ENCODE data around the gene RUNX1.

Gene RUNX1

GRCh38 chr21:34846601-34847112, 202.4 kb downstream of the RUNX1 start:
- peak overlapping the region; percentile 60 for H2BK12ac ChIP-seq (ENCODE audit: low read length)
- no peak overlapping the region for H3K4me3 ChIP-seq (ENCODE audit: low read depth, low read length)
- H4K8ac ChIP-seq (ENCODE audit: low read depth, low read length), result no peak overlapping the region
- H3K27me3 ChIP-seq (ENCODE audit: insufficient read depth, low read length), result no peaks in the 10 kb centered on the region
- no peaks in the 10 kb centered on the region for H3K79me2 ChIP-seq (ENCODE audit: control insufficient read depth, insufficient read depth, low read length, poor library complexity)
- H3K18ac ChIP-seq (ENCODE audit: low read length), result no peak overlapping the region
- H2BK5ac ChIP-seq (ENCODE audit: low read depth, low read length, poor library complexity), result peak overlapping the region; percentile 73
- H4K91ac ChIP-seq (ENCODE audit: low read depth, low read length), result peak overlapping the region; percentile 33
- H3K23ac ChIP-seq (ENCODE audit: low read length), result no peak overlapping the region
- H3K4me2 ChIP-seq (ENCODE audit: low read length), result peak overlapping the region; percentile 56
- H3K4ac ChIP-seq (ENCODE audit: low read depth, low read length), result no peak overlapping the region
- H3K9me3 ChIP-seq (ENCODE audit: insufficient read depth, low read depth, low read length), result peaks cover 1% of the 10 kb centered on the region
- DNase-seq, result peak; percentile 94 to 95
- peaks cover 32 to 44% of the 10 kb centered on the region in 2 experiments for H3K36me3 ChIP-seq (ENCODE audit: control insufficient read depth in 1 of 2, insufficient read depth in 2 of 2, low read length in 2 of 2)
- peaks cover 23% of the 10 kb centered on the region for H3K79me1 ChIP-seq (ENCODE audit: low read length)
- no peak overlapping the region for H2AFZ ChIP-seq (ENCODE audit: insufficient read depth, low read length, poor library complexity)
- no CpG with 5 or more reads among the region's 11 CpGs for WGBS (ENCODE audit: extremely low coverage, insufficient coverage, insufficient read length)
- H3K27ac ChIP-seq (ENCODE audit: low read depth, low read length), result peak overlapping the region; percentile 92
- H2AK5ac ChIP-seq (ENCODE audit: low read length), result no peak overlapping the region
- no peak overlapping the region for H3K14ac ChIP-seq (ENCODE audit: low read length)
- H3K4me1 ChIP-seq (ENCODE audit: control insufficient read depth in 1 of 2, insufficient read depth in 2 of 2, low read length in 2 of 2), result peaks cover 20 to 23% of the 10 kb centered on the region in 2 experiments
- H2BK120ac ChIP-seq (ENCODE audit: insufficient read depth, low read length, poor library complexity), result peak overlapping the region; percentile 57
- no peak overlapping the region for H4K12ac ChIP-seq (ENCODE audit: low read depth, low read length)
- no peak overlapping the region for H3K9ac ChIP-seq (ENCODE audit: low read length)

GRCh38 chr21:34845521-34846451, 203.3 kb downstream of the RUNX1 start:
- peaks cover 35 to 47% of the 10 kb centered on the region in 2 experiments for H3K36me3 ChIP-seq (ENCODE audit: control insufficient read depth in 1 of 2, insufficient read depth in 2 of 2, low read length in 2 of 2)
- H3K27me3 ChIP-seq (ENCODE audit: insufficient read depth, low read length), result no peaks in the 10 kb centered on the region
- peak overlapping the region; percentile 9 for H3K4me2 ChIP-seq (ENCODE audit: low read length)
- H2AFZ ChIP-seq (ENCODE audit: insufficient read depth, low read length, poor library complexity), result no peak overlapping the region
- H3K9me3 ChIP-seq (ENCODE audit: insufficient read depth, low read depth, low read length), result peaks cover 1% of the 10 kb centered on the region
- H3K18ac ChIP-seq (ENCODE audit: low read length), result peak overlapping the region; percentile 50
- no peaks in the 10 kb centered on the region for H3K79me2 ChIP-seq (ENCODE audit: control insufficient read depth, insufficient read depth, low read length, poor library complexity)
- peak overlapping the region; percentile 55 for H4K8ac ChIP-seq (ENCODE audit: low read depth, low read length)
- H4K91ac ChIP-seq (ENCODE audit: low read depth, low read length), result peak overlapping the region; percentile 91
- peak in 1 of 2 donors; percentile 18 for DNase-seq
- H3K9ac ChIP-seq (ENCODE audit: low read length), result no peak overlapping the region
- peak overlapping the region; percentile 41 for H3K14ac ChIP-seq (ENCODE audit: low read length)
- peak overlapping the region; percentile 85 for H2BK5ac ChIP-seq (ENCODE audit: low read depth, low read length, poor library complexity)
- H3K4ac ChIP-seq (ENCODE audit: low read depth, low read length), result no peak overlapping the region
- H2AK5ac ChIP-seq (ENCODE audit: low read length), result peak overlapping the region; percentile 16
- H2BK12ac ChIP-seq (ENCODE audit: low read length), result peak overlapping the region; percentile 34
- peaks cover 20 to 31% of the 10 kb centered on the region in 2 experiments for H3K4me1 ChIP-seq (ENCODE audit: control insufficient read depth in 1 of 2, insufficient read depth in 2 of 2, low read length in 2 of 2)
- no peak overlapping the region for H4K12ac ChIP-seq (ENCODE audit: low read depth, low read length)
- peak overlapping the region; percentile 86 for H3K27ac ChIP-seq (ENCODE audit: low read depth, low read length)
- H2BK120ac ChIP-seq (ENCODE audit: insufficient read depth, low read length, poor library complexity), result peak overlapping the region; percentile 69
- H3K79me1 ChIP-seq (ENCODE audit: low read length), result peaks cover 23% of the 10 kb centered on the region
- WGBS (ENCODE audit: extremely low coverage, insufficient coverage, insufficient read length), result no CpG with 5 or more reads among the region's 8 CpGs
- no peak overlapping the region for H3K23ac ChIP-seq (ENCODE audit: low read length)
- no peak overlapping the region for H3K4me3 ChIP-seq (ENCODE audit: low read depth, low read length)

GRCh38 chr21:34844924-34845238, 204.2 kb downstream of the RUNX1 start:
- Histone ChIP-seq H3K4me2 (ENCODE audit: low read length) (no peak overlapping the region), H3K9ac (ENCODE audit: low read length) (no peak overlapping the region), H3K4ac (ENCODE audit: low read depth, low read length) (no peak overlapping the region), H4K91ac (ENCODE audit: low read depth, low read length) (peak overlapping the region; percentile 68), H3K9me3 (ENCODE audit: insufficient read depth, low read depth, low read length) (peaks cover 1% of the 10 kb centered on the region), H3K79me2 (ENCODE audit: control insufficient read depth, insufficient read depth, low read length, poor library complexity) (no peaks in the 10 kb centered on the region), H3K4me3 (ENCODE audit: low read depth, low read length) (no peak overlapping the region), H3K14ac (ENCODE audit: low read length) (peak overlapping the region; percentile 20), H3K79me1 (ENCODE audit: low read length) (peaks cover 23% of the 10 kb centered on the region), H3K4me1 (ENCODE audit: control insufficient read depth in 1 of 2, insufficient read depth in 2 of 2, low read length in 2 of 2) (peaks cover 20 to 32% of the 10 kb centered on the region in 2 experiments), H3K27me3 (ENCODE audit: insufficient read depth, low read length) (no peaks in the 10 kb centered on the region), H4K8ac (ENCODE audit: low read depth, low read length) (peak overlapping the region; percentile 45), H3K36me3 (ENCODE audit: control insufficient read depth in 1 of 2, insufficient read depth in 2 of 2, low read length in 2 of 2) (peaks cover 34 to 48% of the 10 kb centered on the region in 2 experiments), H2BK5ac (ENCODE audit: low read depth, low read length, poor library complexity) (peak overlapping the region; percentile 32), H2BK120ac (ENCODE audit: insufficient read depth, low read length, poor library complexity) (peak overlapping the region; percentile 9), H3K18ac (ENCODE audit: low read length) (peak overlapping the region; percentile 36), H3K27ac (ENCODE audit: low read depth, low read length) (peak overlapping the region; percentile 86), H3K23ac (ENCODE audit: low read length) (no peak overlapping the region), H2AFZ (ENCODE audit: insufficient read depth, low read length, poor library complexity) (no peak overlapping the region), H2AK5ac (ENCODE audit: low read length) (peak overlapping the region; percentile 16), H2BK12ac (ENCODE audit: low read length) (peak overlapping the region; percentile 56), H4K12ac (ENCODE audit: low read depth, low read length) (no peak overlapping the region)
- no peak for DNase-seq
- WGBS (ENCODE audit: extremely low coverage, insufficient coverage, insufficient read length), result no CpG with 5 or more reads among the region's 4 CpGs

- Histone ChIP-seq H3K18ac (ENCODE audit: low read length) (peak overlapping the region; percentile 36), H2AFZ (ENCODE audit: insufficient read depth, low read length, poor library complexity) (no peak overlapping the region), H2AK5ac (ENCODE audit: low read length) (no peak overlapping the region), H3K23ac (ENCODE audit: low read length) (no peak overlapping the region), H3K14ac (ENCODE audit: low read length) (no peak overlapping the region), H3K27ac (ENCODE audit: low read depth, low read length) (no peak overlapping the region), H3K79me1 (ENCODE audit: low read length) (peaks cover 23% of the 10 kb centered on the region), H4K8ac (ENCODE audit: low read depth, low read length) (no peak overlapping the region), H3K9ac (ENCODE audit: low read length) (no peak overlapping the region), H3K79me2 (ENCODE audit: control insufficient read depth, insufficient read depth, low read length, poor library complexity) (no peaks in the 10 kb centered on the region), H2BK120ac (ENCODE audit: insufficient read depth, low read length, poor library complexity) (no peak overlapping the region), H3K4me3 (ENCODE audit: low read depth, low read length) (no peak overlapping the region), H3K9me3 (ENCODE audit: insufficient read depth, low read depth, low read length) (peaks cover 1% of the 10 kb centered on the region), H4K91ac (ENCODE audit: low read depth, low read length) (peak overlapping the region; percentile 68), H3K4ac (ENCODE audit: low read depth, low read length) (no peak overlapping the region), H3K4me2 (ENCODE audit: low read length) (no peak overlapping the region), H2BK5ac (ENCODE audit: low read depth, low read length, poor library complexity) (no peak overlapping the region), H3K36me3 (ENCODE audit: control insufficient read depth in 1 of 2, insufficient read depth in 2 of 2, low read length in 2 of 2) (peaks cover 37 to 54% of the 10 kb centered on the region in 2 experiments), H4K12ac (ENCODE audit: low read depth, low read length) (no peak overlapping the region), H3K4me1 (ENCODE audit: control insufficient read depth in 1 of 2, insufficient read depth in 2 of 2, low read length in 2 of 2) (peaks cover 20 to 32% of the 10 kb centered on the region in 2 experiments), H3K27me3 (ENCODE audit: insufficient read depth, low read length) (no peaks in the 10 kb centered on the region), H2BK12ac (ENCODE audit: low read length) (peak overlapping the region; percentile 4)
- peak; percentile 45 to 58 for DNase-seq
- no CpG with 5 or more reads among the region's 12 CpGs for WGBS (ENCODE audit: extremely low coverage, insufficient coverage, insufficient read length)
These were observed 204.8 kb downstream of the RUNX1 start for GRCh38 chr21:34844013-34844923.
